ENCODE data around the gene PRCD.
A peak's percentile ranks its signal among the peaks of the same experiment; 100 is the strongest.
"Not testable (repeated sequence)": the region's sequence is repeated elsewhere in the genome, so short reads cannot be mapped to it uniquely, and the experiment has no call there.

Gene PRCD

GRCh38 chr17:76560036-76560876, 20.4 kb downstream of the PRCD start:
- peak overlapping the region; percentile 55 for H3K27ac Mint-ChIP-seq
- H3K4me1 Mint-ChIP-seq (ENCODE audit: low read depth): peaks cover 49% of the 10 kb centered on the region
- H3K27me3 Mint-ChIP-seq (ENCODE audit: low read depth): no peaks in the 10 kb centered on the region
- H3K9me3 Mint-ChIP-seq: no peaks in the 10 kb centered on the region
- peaks cover 47% of the 10 kb centered on the region for H3K36me3 Mint-ChIP-seq (ENCODE audit: low read depth)
- peak overlapping the region; percentile 57 for H3K4me3 Mint-ChIP-seq

- Mint-ChIP-seq H3K4me1 (ENCODE audit: low read depth) (peaks cover 45% of the 10 kb centered on the region), H3K27me3 (ENCODE audit: low read depth) (no peaks in the 10 kb centered on the region), H3K36me3 (ENCODE audit: low read depth) (peaks cover 50% of the 10 kb centered on the region), H3K9me3 (no peaks in the 10 kb centered on the region), H3K27ac (no peak overlapping the region), H3K4me3 (no peak overlapping the region)
These were observed 21.0 kb downstream of the PRCD start for GRCh38 chr17:76560877-76561221.

GRCh38 chr17:76561332-76561731, 21.5 kb downstream of the PRCD start:
- peaks cover 45% of the 10 kb centered on the region for H3K4me1 Mint-ChIP-seq (ENCODE audit: low read depth)
- H3K4me3 Mint-ChIP-seq: no peak overlapping the region
- H3K36me3 Mint-ChIP-seq (ENCODE audit: low read depth): peaks cover 55% of the 10 kb centered on the region
- H3K9me3 Mint-ChIP-seq: no peaks in the 10 kb centered on the region
- no peak overlapping the region for H3K27ac Mint-ChIP-seq
- no peaks in the 10 kb centered on the region for H3K27me3 Mint-ChIP-seq (ENCODE audit: low read depth)

GRCh38 chr17:76561799-76562268, 22.0 kb downstream of the PRCD start:
- Mint-ChIP-seq H3K36me3 (ENCODE audit: low read depth) (peaks cover 56% of the 10 kb centered on the region), H3K27me3 (ENCODE audit: low read depth) (no peaks in the 10 kb centered on the region), H3K4me1 (ENCODE audit: low read depth) (peaks cover 40% of the 10 kb centered on the region), H3K9me3 (no peaks in the 10 kb centered on the region), H3K27ac (no peak overlapping the region), H3K4me3 (no peak overlapping the region)

GRCh38 chr17:76562734-76563148, 22.9 kb downstream of the PRCD start:
- Mint-ChIP-seq H3K9me3 (no peaks in the 10 kb centered on the region), H3K27me3 (ENCODE audit: low read depth) (no peaks in the 10 kb centered on the region), H3K4me1 (ENCODE audit: low read depth) (peaks cover 32% of the 10 kb centered on the region), H3K4me3 (no peak overlapping the region), H3K27ac (no peak overlapping the region), H3K36me3 (ENCODE audit: low read depth) (peaks cover 51% of the 10 kb centered on the region)

GRCh38 chr17:76563359-76563758, 23.5 kb downstream of the PRCD start:
- not testable (repeated sequence) for H3K9me3 Mint-ChIP-seq; H3K27me3 Mint-ChIP-seq (ENCODE audit: low read depth); H3K4me3 Mint-ChIP-seq; H3K27ac Mint-ChIP-seq
- Mint-ChIP-seq H3K4me1 (ENCODE audit: low read depth) (peaks cover 32% of the 10 kb centered on the region), H3K36me3 (ENCODE audit: low read depth) (peaks cover 48% of the 10 kb centered on the region)

- H3K9me3 Mint-ChIP-seq; H3K27me3 Mint-ChIP-seq (ENCODE audit: low read depth); H3K4me3 Mint-ChIP-seq; H3K27ac Mint-ChIP-seq: not testable (repeated sequence)
- peaks cover 22% of the 10 kb centered on the region for H3K4me1 Mint-ChIP-seq (ENCODE audit: low read depth)
- peaks cover 37% of the 10 kb centered on the region for H3K36me3 Mint-ChIP-seq (ENCODE audit: low read depth)
These were observed 25.3 kb downstream of the PRCD start for GRCh38 chr17:76564991-76565727.

GRCh38 chr17:76565728-76566612, 26.1 kb downstream of the PRCD start:
- no peaks in the 10 kb centered on the region for H3K27me3 Mint-ChIP-seq (ENCODE audit: low read depth)
- H3K36me3 Mint-ChIP-seq (ENCODE audit: low read depth): peaks cover 35% of the 10 kb centered on the region
- no peak overlapping the region for H3K4me3 Mint-ChIP-seq
- H3K9me3 Mint-ChIP-seq: no peaks in the 10 kb centered on the region
- no peak overlapping the region for H3K27ac Mint-ChIP-seq
- peaks cover 17% of the 10 kb centered on the region for H3K4me1 Mint-ChIP-seq (ENCODE audit: low read depth)

GRCh38 chr17:76566613-76566943, 26.7 kb downstream of the PRCD start:
- Mint-ChIP-seq H3K27ac (no peak overlapping the region), H3K4me1 (ENCODE audit: low read depth) (peaks cover 17% of the 10 kb centered on the region), H3K36me3 (ENCODE audit: low read depth) (peaks cover 30% of the 10 kb centered on the region), H3K9me3 (no peaks in the 10 kb centered on the region), H3K27me3 (ENCODE audit: low read depth) (no peaks in the 10 kb centered on the region), H3K4me3 (no peak overlapping the region)

GRCh38 chr17:76566988-76567431, 27.2 kb downstream of the PRCD start:
- no peak overlapping the region for H3K4me3 Mint-ChIP-seq
- no peak overlapping the region for H3K27ac Mint-ChIP-seq
- H3K36me3 Mint-ChIP-seq (ENCODE audit: low read depth): peaks cover 26% of the 10 kb centered on the region
- no peaks in the 10 kb centered on the region for H3K9me3 Mint-ChIP-seq
- H3K27me3 Mint-ChIP-seq (ENCODE audit: low read depth): no peaks in the 10 kb centered on the region
- H3K4me1 Mint-ChIP-seq (ENCODE audit: low read depth): peaks cover 15% of the 10 kb centered on the region

GRCh38 chr17:76567634-76568432, 28.0 kb downstream of the PRCD start:
- H3K9me3 Mint-ChIP-seq: no peaks in the 10 kb centered on the region
- no peak overlapping the region for H3K4me3 Mint-ChIP-seq
- H3K36me3 Mint-ChIP-seq (ENCODE audit: low read depth): peaks cover 21% of the 10 kb centered on the region
- H3K27me3 Mint-ChIP-seq (ENCODE audit: low read depth): no peaks in the 10 kb centered on the region
- no peak overlapping the region for H3K27ac Mint-ChIP-seq
- H3K4me1 Mint-ChIP-seq (ENCODE audit: low read depth): peaks cover 12% of the 10 kb centered on the region

- Mint-ChIP-seq H3K27me3 (ENCODE audit: low read depth) (no peaks in the 10 kb centered on the region), H3K4me1 (ENCODE audit: low read depth) (peaks cover 5% of the 10 kb centered on the region), H3K27ac (no peak overlapping the region), H3K36me3 (ENCODE audit: low read depth) (peaks cover 16% of the 10 kb centered on the region), H3K9me3 (no peaks in the 10 kb centered on the region), H3K4me3 (no peak overlapping the region)
These were observed 29.0 kb downstream of the PRCD start for GRCh38 chr17:76568811-76569221.

GRCh38 chr17:76569607-76570279, 29.9 kb downstream of the PRCD start:
- no peak overlapping the region for H3K27ac Mint-ChIP-seq
- peaks cover 13% of the 10 kb centered on the region for H3K36me3 Mint-ChIP-seq (ENCODE audit: low read depth)

More at GRCh38 chr17:76569607-76570279, 29.9 kb downstream of the PRCD start:
- no peaks in the 10 kb centered on the region for H3K9me3 Mint-ChIP-seq
- H3K27me3 Mint-ChIP-seq (ENCODE audit: low read depth): no peaks in the 10 kb centered on the region
- peaks cover 5% of the 10 kb centered on the region for H3K4me1 Mint-ChIP-seq (ENCODE audit: low read depth)
- H3K4me3 Mint-ChIP-seq: no peak overlapping the region
